PC-9 (cell line): ENCODE data around the gene PRDX3. TPM values are rescaled to one million over a fixed set of nuclear protein-coding genes. Genes with fewer than 3 reads are reported as not detected.

ENCODE experiments used
- BruUV-seq: library from RNA; stranded (reverse); fragments of 400-500 nt; replicated peaks from 2 replicates; lab custom pipeline; 2021; lab: Mats Ljungman, UMichigan
- CTCF ChIA-PET: fragments of 300-600 bp; sonication (Branson Sonifier 250); formaldehyde crosslinking; loops from one replicate; lab custom pipeline; 2022; ENCODE audit warnings: antibody characterized with exemption; lab: Charles Lee
- POLR2A ChIA-PET: fragments of 300-600 bp; sonication (Branson Sonifier 250); formaldehyde crosslinking; loops from one replicate; lab custom pipeline; 2022; ENCODE audit warnings: antibody characterized with exemption; ENCODE audit not compliant: unreplicated experiment; lab: Charles Lee
- DNase-seq, 2 experiments: peaks; one replicate each; pipeline versions ENCODE4 v3.0.0 to v3.0.0-alpha.2; 2015 to 2022; ENCODE audit warnings: mixed read lengths in 1 of 2
- H2AFZ ChIP-seq: fragments of 200-600 bp; sonication (generic); 2 replicates; pipeline ENCODE4 v1.8.1; 2017; ENCODE audit warnings: antibody characterized with exemption
- H3F3A ChIP-seq: fragments of 200-600 bp; sonication (generic); 2 replicates; pipeline ENCODE4 v1.8.1; 2017; ENCODE audit warnings: antibody characterized with exemption, mild to moderate bottlenecking, low read depth; ENCODE audit not compliant: insufficient read depth
- H3K27ac ChIP-seq: fragments of 200-600 bp; sonication (generic); 2 replicates; pipeline ENCODE4 v1.6.1; 2016; ENCODE audit warnings: mixed run types
- H3K27me3 ChIP-seq: fragments of 200-600 bp; sonication (generic); 2 replicates; pipeline ENCODE4 v1.6.1; 2016; ENCODE audit warnings: low read depth, mixed run types; ENCODE audit not compliant: insufficient read depth
- H3K36me3 ChIP-seq: fragments of 200-600 bp; sonication (generic); 2 replicates; pipeline ENCODE4 v1.6.1; 2016; ENCODE audit warnings: low read depth, mixed run types
- H3K4me1 ChIP-seq: fragments of 200-600 bp; sonication (generic); replicated peaks from 2 replicates; pipeline ENCODE4 v1.6.1; 2016; ENCODE audit warnings: mixed run types; ENCODE audit not compliant: insufficient read depth
- H3K4me2 ChIP-seq: fragments of 200-600 bp; sonication (generic); 2 replicates; pipeline ENCODE4 v1.6.1; 2017; ENCODE audit warnings: mixed run types
- H3K4me3 ChIP-seq: fragments of 200-600 bp; sonication (generic); 2 replicates; pipeline ENCODE4 v1.6.1; 2016; ENCODE audit warnings: mixed run types
- H3K79me2 ChIP-seq: fragments of 200-600 bp; sonication (generic); 2 replicates; pipeline ENCODE4 v1.6.1; 2017; ENCODE audit warnings: low read depth, mixed run types
- H3K9me2 ChIP-seq: fragments of 200-600 bp; sonication (generic); 2 replicates; pipeline ENCODE4 v1.8.1; 2017; ENCODE audit warnings: mild to moderate bottlenecking; ENCODE audit not compliant: insufficient read depth
- H3K9me3 ChIP-seq: fragments of 200-600 bp; sonication (generic); 2 replicates; pipeline ENCODE4 v1.8.1; 2016; ENCODE audit warnings: low read depth; ENCODE audit not compliant: insufficient read depth
- H4K20me1 ChIP-seq: fragments of 200-600 bp; sonication (generic); 2 replicates; pipeline ENCODE4 v1.8.1; 2017; ENCODE audit not compliant: insufficient read depth
- EZH2 ChIP-seq: fragments of 200-600 bp; sonication (generic); IDR thresholded peaks from 2 replicates; pipeline ENCODE4 v1.8.0; 2017; ENCODE audit warnings: antibody characterized with exemption, low read depth
- intact Hi-C: fragments of 100-400 bp; cut with micrococcal nuclease; formaldehyde crosslinking; loops from one replicate; pipeline ENCODE4 v1.10.0; 2022; ENCODE audit not compliant: unreplicated experiment
- total RNA-seq: library from RNA; stranded (reverse); gene quantifications from 2 replicates; pipeline ENCODE4 v1.2.3, GENCODE V29; 2021
- TF ChIP-seq, protein P1 (sequence below): fragments of 200-600 bp; sonication (generic); conservative IDR thresholded peaks from 2 replicates; pipeline ENCODE4 v1.6.1; 2017; ENCODE audit warnings: mixed run types, antibody characterized with exemption, mild to moderate bottlenecking, moderate library complexity

PRDX3 gene
- total RNA-seq, 1 experiment from 2014 or later = 144 TPM

DNA sequence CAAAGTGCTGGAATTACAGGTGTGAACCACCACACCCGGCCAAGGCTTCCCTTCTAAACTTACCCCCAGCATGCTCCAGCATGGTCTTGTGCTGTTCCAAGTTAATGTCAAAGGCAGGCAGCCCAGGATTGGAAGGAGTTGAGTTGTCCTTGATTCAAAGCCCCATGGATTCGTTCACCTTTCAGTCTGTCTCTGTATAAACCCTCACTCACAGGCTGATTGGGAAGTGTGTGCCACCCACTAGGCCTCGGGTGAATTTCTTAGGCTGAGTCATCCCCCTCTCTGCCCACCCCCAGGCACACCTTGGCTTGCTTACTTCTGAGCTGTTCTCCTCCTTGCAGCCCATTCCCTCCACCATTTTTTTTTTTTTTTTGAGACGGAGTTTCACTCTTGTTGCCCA lies 13.3 kb upstream of the PRDX3 start:
- intact Hi-C loops = loop anchor here (10.0 kb wide), 1 partner anchor 627 kb away; no protein-coding TSS in a partner anchor
- no TSS peak for BruUV-seq
- Histone ChIP-seq H4K20me1 (no peaks in the 10 kb centered on the region), H3K27me3 (no peaks in the 10 kb centered on the region), H3K9me3 (no peaks in the 10 kb centered on the region), H3K36me3 (no peaks in the 10 kb centered on the region), H3K79me2 (no peaks in the 10 kb centered on the region), H3K4me3 (no peak overlapping the region), H3F3A (peaks cover 14% of the 10 kb centered on the region; the same call in 1 of the 2 replicates), H3K9me2 (no peaks in the 10 kb centered on the region), H3K4me2 (no peak overlapping the region), H3K27ac (no peak overlapping the region), H2AFZ (no peak overlapping the region), H3K4me1 (peaks cover 9% of the 10 kb centered on the region)
- peak; percentile 40 to 54 for DNase-seq
- ChIA-PET POLR2A (interaction anchor here (0.6 kb wide), 1 partner anchor 350 kb away, joined by 3 read pairs; the partner anchor contains the start of gene RGS10), CTCF (no interaction called here)
- TF ChIP-seq, protein P1, sequence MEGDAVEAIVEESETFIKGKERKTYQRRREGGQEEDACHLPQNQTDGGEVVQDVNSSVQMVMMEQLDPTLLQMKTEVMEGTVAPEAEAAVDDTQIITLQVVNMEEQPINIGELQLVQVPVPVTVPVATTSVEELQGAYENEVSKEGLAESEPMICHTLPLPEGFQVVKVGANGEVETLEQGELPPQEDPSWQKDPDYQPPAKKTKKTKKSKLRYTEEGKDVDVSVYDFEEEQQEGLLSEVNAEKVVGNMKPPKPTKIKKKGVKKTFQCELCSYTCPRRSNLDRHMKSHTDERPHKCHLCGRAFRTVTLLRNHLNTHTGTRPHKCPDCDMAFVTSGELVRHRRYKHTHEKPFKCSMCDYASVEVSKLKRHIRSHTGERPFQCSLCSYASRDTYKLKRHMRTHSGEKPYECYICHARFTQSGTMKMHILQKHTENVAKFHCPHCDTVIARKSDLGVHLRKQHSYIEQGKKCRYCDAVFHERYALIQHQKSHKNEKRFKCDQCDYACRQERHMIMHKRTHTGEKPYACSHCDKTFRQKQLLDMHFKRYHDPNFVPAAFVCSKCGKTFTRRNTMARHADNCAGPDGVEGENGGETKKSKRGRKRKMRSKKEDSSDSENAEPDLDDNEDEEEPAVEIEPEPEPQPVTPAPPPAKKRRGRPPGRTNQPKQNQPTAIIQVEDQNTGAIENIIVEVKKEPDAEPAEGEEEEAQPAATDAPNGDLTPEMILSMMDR = no peak
- no peak for TF ChIP-seq EZH2

DNA sequence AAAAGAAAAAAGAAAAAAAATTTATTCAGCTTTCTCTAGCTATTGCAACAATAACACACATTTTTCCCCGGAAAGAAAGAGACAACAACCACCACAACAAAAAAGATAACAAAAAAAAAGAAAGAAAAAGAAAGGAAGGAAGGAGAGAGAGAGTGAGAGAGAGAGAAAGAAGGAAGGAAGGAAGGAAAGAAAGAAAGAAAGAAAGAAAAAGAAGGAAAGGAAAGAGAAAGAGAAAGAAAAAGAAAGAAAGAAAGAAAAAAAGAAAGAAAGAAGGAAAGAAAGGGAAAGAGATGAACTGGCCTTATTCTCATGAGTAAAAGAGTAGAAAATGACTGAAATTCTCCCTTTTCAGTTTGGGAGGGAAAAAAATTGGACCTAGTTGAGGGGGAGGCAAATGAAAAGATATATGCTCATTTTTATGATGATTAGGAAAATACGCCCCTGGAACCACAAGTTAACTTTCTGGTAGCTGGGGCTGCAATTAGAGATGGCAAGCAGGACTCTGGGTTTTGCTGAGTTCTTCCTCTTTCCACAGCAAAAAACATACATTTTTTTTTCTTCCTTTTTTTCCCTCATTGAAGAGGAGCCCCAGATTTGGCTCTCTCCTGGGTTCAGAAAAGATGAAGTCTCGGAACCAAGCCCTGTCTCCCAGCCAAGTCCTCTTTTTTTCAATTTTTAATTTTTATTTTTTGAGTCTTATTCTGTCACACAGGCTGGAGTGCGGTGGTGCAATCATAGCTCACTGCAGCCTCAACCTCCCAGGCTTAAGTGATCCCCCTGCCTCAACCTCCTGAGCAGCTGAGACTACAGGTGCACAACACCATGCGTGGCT lies 12.6 kb upstream of the PRDX3 start:
- H3K4me3 ChIP-seq = no peak overlapping the region
- no peak for DNase-seq
- H3F3A ChIP-seq = peaks cover 14% of the 10 kb centered on the region; the same call in 1 of the 2 replicates
- no peak overlapping the region for H2AFZ ChIP-seq
- H3K9me2 ChIP-seq = no peaks in the 10 kb centered on the region
- H3K9me3 ChIP-seq = no peaks in the 10 kb centered on the region
- H3K27ac ChIP-seq = peak overlapping the region; percentile 35; the same call in 1 of the 2 replicates
- no peaks in the 10 kb centered on the region for H3K79me2 ChIP-seq
- ChIA-PET POLR2A (no interaction called here), CTCF (no interaction called here)
- no peaks in the 10 kb centered on the region for H4K20me1 ChIP-seq
- H3K4me2 ChIP-seq = no peak overlapping the region
- peaks cover 9% of the 10 kb centered on the region for H3K4me1 ChIP-seq
- no peaks in the 10 kb centered on the region for H3K27me3 ChIP-seq
- no peaks in the 10 kb centered on the region for H3K36me3 ChIP-seq
- intact Hi-C loops = loop anchor here (10.0 kb wide), 1 partner anchor 626 kb away; no protein-coding TSS in a partner anchor
- no TSS peak for BruUV-seq
- no peak for TF ChIP-seq EZH2
- TF ChIP-seq, protein P1 = no peak

- no peak overlapping the region for H2AFZ ChIP-seq
- no peak overlapping the region for H3K4me2 ChIP-seq
- no peaks in the 10 kb centered on the region for H3K9me3 ChIP-seq
- ChIA-PET CTCF (no interaction called here), POLR2A (interaction anchor here (0.7 kb wide), 1 partner anchor 300 kb away, joined by 3 read pairs; no protein-coding TSS in a partner anchor)
- H4K20me1 ChIP-seq = no peaks in the 10 kb centered on the region
- H3K79me2 ChIP-seq = no peaks in the 10 kb centered on the region
- BruUV-seq = no TSS peak
- H3K36me3 ChIP-seq = no peaks in the 10 kb centered on the region
- H3K4me3 ChIP-seq = no peak overlapping the region
- H3K27ac ChIP-seq = peak overlapping the region; percentile 35
- TF ChIP-seq, protein P1 = no peak
- TF ChIP-seq EZH2 = no peak
- H3K9me2 ChIP-seq = no peaks in the 10 kb centered on the region
- peak in 1 of 2 experiments; percentile 88 for DNase-seq
- intact Hi-C loops = loop anchor here (10.0 kb wide), 1 partner anchor 626 kb away; no protein-coding TSS in a partner anchor
- peaks cover 9% of the 10 kb centered on the region for H3K4me1 ChIP-seq
- peaks cover 14% of the 10 kb centered on the region; the same call in 1 of the 2 replicates for H3F3A ChIP-seq
- H3K27me3 ChIP-seq = no peaks in the 10 kb centered on the region
Measured at GRCh38 chr10:119190353-119190752, 11.7 kb upstream of the PRDX3 start.
